CD4-positive, alpha-beta T cell (primary cell): Measurements from ENCODE around the gene RRM1. TPM values are rescaled to one million over a fixed set of nuclear protein-coding genes. Genes with fewer than 3 reads are reported as not detected.

Source experiments
- ATAC-seq: fragments of 200-7000 bp; cut with Tn5 transposase; one replicate; pipeline ENCODE4 v1.10.0; 2022; ENCODE audit warnings: mild to moderate bottlenecking; ENCODE audit not compliant: poor library complexity
- CTCF ChIA-PET: fragments of 350-600 bp; sonication (Branson Sonifier 250); formaldehyde crosslinking; loops from one replicate; lab custom pipeline; 2021; ENCODE audit warnings: antibody characterized with exemption, inconsistent platforms; lab: Charles Lee
- POLR2A ChIA-PET: fragments of 350-600 bp; sonication (Branson Sonifier 250); formaldehyde crosslinking; loops from one replicate; lab custom pipeline; 2021; ENCODE audit warnings: antibody characterized with exemption, inconsistent platforms; lab: Charles Lee
- DNase-seq, 14 experiments: peaks; one replicate each; pipeline ENCODE4 v3.0.0-alpha.2; 2013 to 2020; ENCODE audit warnings: mixed read lengths in 2 of 14
- H3K27ac ChIP-seq, 2 donors: one replicate each; pipeline versions ENCODE4 v1.5.1 to v1.7.0; 2013; ENCODE audit warnings: low read length in 2 of 2, low read depth in 1 of 2, mild to moderate bottlenecking in 1 of 2
- H3K27me3 ChIP-seq, 2 experiments: 1 replicate in 1 of 2; 2 replicates in 1 of 2; pipeline versions ENCODE4 v1.6.1 to v1.7.0; 2013; ENCODE audit warnings: low read length in 2 of 2, control low read depth in 1 of 2, mild to moderate bottlenecking in 1 of 2, moderate library complexity in 1 of 2; ENCODE audit not compliant: insufficient read depth in 2 of 2, control insufficient read depth in 1 of 2
- H3K36me3 ChIP-seq: one replicate; pipeline ENCODE4 v1.6.1; 2013; ENCODE audit warnings: low read length, control low read depth; ENCODE audit not compliant: insufficient read depth
- H3K4me1 ChIP-seq: one replicate; pipeline ENCODE4 v1.6.1; 2013; ENCODE audit warnings: low read length, control low read depth; ENCODE audit not compliant: insufficient read depth
- H3K4me3 ChIP-seq: one replicate; pipeline ENCODE4 v1.5.1; 2013; ENCODE audit warnings: mild to moderate bottlenecking, low read length, moderate library complexity
- H3K9me3 ChIP-seq, 2 experiments: 1 replicate in 1 of 2; 2 replicates in 1 of 2; pipeline versions ENCODE4 v1.6.1 to v1.7.0; 2013; ENCODE audit warnings: low read length in 2 of 2, mild to moderate bottlenecking in 2 of 2, control low read depth in 1 of 2, moderate library complexity in 1 of 2; ENCODE audit not compliant: control insufficient read depth in 1 of 2, insufficient read depth in 1 of 2
- H3K27ac Mint-ChIP-seq: one replicate; pipeline ENCODE4 v1.8.0; 2020; ENCODE audit warnings: mixed read lengths
- H3K27me3 Mint-ChIP-seq: one replicate; pipeline ENCODE4 v1.8.0; 2021; ENCODE audit warnings: mixed read lengths
- H3K36me3 Mint-ChIP-seq: one replicate; pipeline ENCODE4 v1.8.0; 2021; ENCODE audit warnings: low read depth, mixed read lengths
- H3K4me1 Mint-ChIP-seq: one replicate; pipeline ENCODE4 v1.8.0; 2021; ENCODE audit warnings: low read depth, mixed read lengths
- H3K4me3 Mint-ChIP-seq: one replicate; pipeline ENCODE4 v1.8.0; 2020; ENCODE audit warnings: mild to moderate bottlenecking, mixed read lengths
- H3K9me3 Mint-ChIP-seq: one replicate; pipeline ENCODE4 v1.8.0; 2020; ENCODE audit warnings: mixed read lengths
- CTCF ChIP-seq: fragments of 200-600 bp; IDR thresholded peaks from one replicate; pipeline ENCODE4 v1.8.0; 2022; ENCODE audit warnings: antibody characterized with exemption, mild to moderate bottlenecking
- intact Hi-C, 2 experiments: fragments of 100-400 bp; cut with DNase I in 1 of 2; cut with micrococcal nuclease in 1 of 2; formaldehyde crosslinking; loops; one replicate each; pipeline versions ENCODE4 v1.15.1 to v1.9.0; 2023 to 2025; cut with DNase I, micrococcal nuclease
- total RNA-seq, 174 experiments: library from RNA in 2 of 174; stranded (reverse) in 2 of 174; gene quantifications; one replicate each; pipeline ENCODE4 v1.2.3 and lab custom pipeline; 2021 to 2026

The RRM1 gene
- total RNA-seq, 2 experiments from 2014 or later, result 64.7 to 73.1 TPM

GRCh38 chr11:4146070-4146771, 51.6 kb downstream of the RRM1 start:
- no peaks in the 10 kb centered on the region for H3K4me1 ChIP-seq
- ATAC-seq, result no peak
- H3K27me3 ChIP-seq, result no peaks in the 10 kb centered on the region
- H3K9me3 ChIP-seq, result no peaks in the 10 kb centered on the region
- Mint-ChIP-seq H3K4me3 (no peak overlapping the region), H3K27ac (no peak overlapping the region), H3K27me3 (no peaks in the 10 kb centered on the region), H3K36me3 (peaks cover 26% of the 10 kb centered on the region), H3K4me1 (no peaks in the 10 kb centered on the region), H3K9me3 (no peaks in the 10 kb centered on the region)
- no peak for DNase-seq
- no peak for TF ChIP-seq CTCF
- H3K4me3 ChIP-seq, result no peak overlapping the region
- intact Hi-C loops, result no loop called here
- POLR2A ChIA-PET, result no interaction called here
- peaks cover 3% of the 10 kb centered on the region for H3K36me3 ChIP-seq
- CTCF ChIA-PET, result no interaction called here
- H3K27ac ChIP-seq, result no peak overlapping the region

GRCh38 chr11:4146772-4147098, 52.1 kb downstream of the RRM1 start:
- intact Hi-C loops, result no loop called here
- no peak overlapping the region for H3K27ac Mint-ChIP-seq

GRCh38 chr11:4154503-4154902, 59.9 kb downstream of the RRM1 start:
- Mint-ChIP-seq H3K9me3 (no peaks in the 10 kb centered on the region), H3K27ac (no peak overlapping the region), H3K27me3 (no peaks in the 10 kb centered on the region), H3K4me1 (no peaks in the 10 kb centered on the region), H3K36me3 (no peaks in the 10 kb centered on the region), H3K4me3 (no peak overlapping the region)
- POLR2A ChIA-PET, result no interaction called here
- Histone ChIP-seq H3K9me3 (no peaks in the 10 kb centered on the region), H3K27ac (no peak overlapping the region), H3K4me1 (no peaks in the 10 kb centered on the region), H3K27me3 (no peaks in the 10 kb centered on the region), H3K4me3 (no peak overlapping the region), H3K36me3 (no peaks in the 10 kb centered on the region)
- DNase-seq (no peak), ATAC-seq (no peak)
- intact Hi-C loops, result no loop called here
- no peak for TF ChIP-seq CTCF
- CTCF ChIA-PET, result no interaction called here

More at GRCh38 chr11:4146772-4147098, 52.1 kb downstream of the RRM1 start:
- Mint-ChIP-seq H3K9me3 (no peaks in the 10 kb centered on the region), H3K27me3 (no peaks in the 10 kb centered on the region), H3K36me3 (peaks cover 21% of the 10 kb centered on the region), H3K4me1 (no peaks in the 10 kb centered on the region), H3K4me3 (no peak overlapping the region)
- Histone ChIP-seq H3K27ac (no peak overlapping the region), H3K4me3 (no peak overlapping the region), H3K36me3 (peaks cover under 1% of the 10 kb centered on the region), H3K4me1 (no peaks in the 10 kb centered on the region), H3K27me3 (no peaks in the 10 kb centered on the region), H3K9me3 (no peaks in the 10 kb centered on the region)
- no peak for DNase-seq
- ATAC-seq, result no peak
- ChIA-PET CTCF (no interaction called here), POLR2A (no interaction called here)
- TF ChIP-seq CTCF, result no peak
